Measurements from ENCODE around the gene GARIN5A.
"Not testable (repeated sequence)": the region's sequence is repeated elsewhere in the genome, so short reads cannot be mapped to it uniquely, and the experiment has no call there.

The GARIN5A gene

GRCh38 chr19:50461066-50461875 lies 15.4 kb downstream of the GARIN5A start:
- DNase-seq, result peak; percentile 61

GRCh38 chr19:50460161-50460765 lies 16.4 kb downstream of the GARIN5A start:
- peak; percentile 7 for DNase-seq

- no peak for DNase-seq
Measured at GRCh38 chr19:50459638-50460037, 17.0 kb downstream of the GARIN5A start.

DNA sequence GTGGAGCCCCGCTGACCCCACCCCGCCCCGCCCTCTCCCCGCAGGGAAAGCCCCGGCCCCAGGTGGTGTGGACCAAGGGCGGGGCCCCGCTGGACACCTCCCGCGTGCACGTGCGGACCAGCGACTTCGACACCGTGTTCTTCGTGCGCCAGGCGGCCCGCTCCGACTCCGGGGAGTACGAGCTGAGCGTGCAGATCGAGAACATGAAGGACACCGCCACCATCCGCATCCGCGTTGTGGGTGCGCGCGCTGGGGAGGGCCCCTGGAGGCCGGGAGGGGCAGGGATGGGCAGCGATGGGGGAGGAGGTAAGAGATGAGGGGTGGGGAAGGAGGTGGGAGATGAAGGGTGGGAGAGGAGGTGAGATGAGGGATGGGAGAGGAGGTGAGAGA lies 17.6 kb downstream of the GARIN5A start:
- DNase-seq, result no peak

GRCh38 chr19:50458396-50459066 lies 18.1 kb downstream of the GARIN5A start:
- DNase-seq, result no peak

DNA sequence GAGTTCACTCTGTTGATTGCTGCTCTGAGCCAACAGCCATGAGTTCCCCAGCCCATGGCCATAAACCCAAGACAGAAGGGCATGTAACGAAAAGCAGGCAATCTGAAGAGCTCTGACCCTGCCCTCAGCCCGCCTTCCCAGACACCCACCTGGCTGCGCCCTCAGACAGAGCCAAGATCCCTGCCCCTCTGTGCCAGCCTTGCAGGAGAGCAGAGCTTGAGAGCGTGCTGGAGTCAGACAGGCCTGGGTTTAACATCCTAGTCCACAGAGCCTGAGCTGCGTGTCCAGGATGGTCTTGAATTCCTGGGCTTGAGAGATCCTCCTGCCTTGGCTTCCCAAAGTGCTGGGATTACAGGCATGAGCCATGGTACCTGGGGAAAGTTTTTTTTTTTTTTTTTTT lies 19.3 kb downstream of the GARIN5A start:
- no peak for DNase-seq

DNA sequence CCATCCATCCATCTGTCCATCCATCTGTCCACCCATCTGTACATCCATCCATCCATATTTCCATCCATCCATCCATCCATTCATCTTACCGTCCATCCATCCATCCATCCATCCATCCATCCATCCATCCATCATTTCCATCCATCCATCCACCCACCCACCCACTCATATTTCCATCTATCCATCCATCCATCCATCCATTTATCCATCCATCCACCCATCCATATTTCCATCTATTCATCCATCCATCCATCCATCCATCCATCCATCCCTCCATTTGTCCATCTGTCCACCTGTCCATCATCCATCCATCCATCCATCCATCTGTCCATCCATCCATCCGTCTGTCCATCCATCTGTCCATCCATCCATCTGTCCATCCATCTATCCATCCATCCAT lies 20.7 kb downstream of the GARIN5A start:
- no peak for DNase-seq

GRCh38 chr19:50453243-50453642 lies 23.4 kb downstream of the GARIN5A start:
- no peak for DNase-seq

DNA sequence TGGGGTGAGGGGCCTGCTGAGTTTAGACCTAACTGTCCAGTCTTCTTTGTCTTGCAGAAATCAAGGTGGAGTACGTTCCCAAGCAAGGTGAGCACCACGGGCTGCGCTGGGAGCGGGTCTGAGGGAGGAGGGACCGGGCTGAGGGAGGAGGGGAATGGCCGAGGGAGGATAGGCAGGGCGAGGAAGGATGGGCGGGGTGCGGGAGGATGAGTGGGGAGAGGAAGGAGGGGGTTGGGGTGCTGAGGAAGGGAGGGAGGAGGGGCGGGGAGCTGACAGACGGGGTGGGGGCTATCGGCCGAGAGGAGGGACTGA lies 25.5 kb downstream of the GARIN5A start:
- DNase-seq, result no peak

- no peak for DNase-seq
Measured at GRCh38 chr19:50450369-50451222, 26.1 kb downstream of the GARIN5A start.

DNA sequence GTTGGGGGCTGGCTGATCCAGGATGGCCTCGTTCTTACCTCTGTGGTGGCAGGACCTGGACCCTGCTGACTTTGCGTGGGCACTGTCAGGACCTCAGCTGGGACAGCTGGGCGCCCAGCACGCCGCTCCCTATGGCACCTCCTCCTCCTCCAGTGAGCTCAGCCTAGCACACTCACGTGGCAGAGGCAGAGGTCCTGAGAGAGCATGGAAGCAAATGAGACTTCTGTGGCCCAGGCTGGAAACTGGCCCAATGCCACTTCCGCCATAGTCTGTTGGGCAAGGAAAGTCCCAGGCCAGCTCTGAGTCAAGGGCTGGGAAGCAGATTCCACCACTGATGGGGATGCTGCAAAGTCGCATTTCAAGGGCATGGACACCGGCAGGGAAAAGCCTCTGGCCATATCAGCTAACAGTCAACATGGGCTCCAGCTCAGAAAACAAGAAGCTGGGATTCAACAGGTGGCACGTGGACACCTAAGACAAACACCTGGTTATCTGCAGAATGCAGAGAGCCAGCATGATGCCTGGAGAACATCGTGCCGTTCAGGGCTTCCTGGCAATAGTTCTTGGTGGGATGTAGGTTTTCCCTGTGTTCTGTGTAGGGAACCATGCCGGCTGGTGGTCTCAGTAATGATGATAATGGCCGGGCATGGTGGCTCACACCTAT lies 27.3 kb downstream of the GARIN5A start:
- DNase-seq, result no peak

DNA sequence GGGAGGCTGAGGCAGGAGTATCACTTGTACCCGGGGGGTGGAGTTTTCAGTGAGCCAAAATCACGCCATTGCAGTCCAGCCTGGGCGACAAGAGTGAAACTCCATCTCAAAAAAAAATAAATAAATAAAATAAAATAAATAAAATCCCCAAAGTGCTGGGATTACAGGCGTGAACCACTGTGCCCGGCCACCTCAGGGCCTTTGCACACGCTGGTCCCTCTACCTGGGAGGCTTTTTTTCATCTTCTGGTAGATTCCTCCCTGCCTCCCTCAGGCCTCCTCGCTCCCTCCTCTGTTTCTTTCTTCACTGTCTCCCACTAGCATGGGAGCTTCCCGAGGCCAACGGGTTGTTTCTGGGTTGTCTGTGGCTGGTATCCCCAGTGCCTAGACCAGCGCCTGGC lies 28.9 kb downstream of the GARIN5A start:
- DNase-seq, result no peak

- no peak for DNase-seq
Measured at GRCh38 chr19:50447053-50447452, 29.6 kb downstream of the GARIN5A start.

DNA sequence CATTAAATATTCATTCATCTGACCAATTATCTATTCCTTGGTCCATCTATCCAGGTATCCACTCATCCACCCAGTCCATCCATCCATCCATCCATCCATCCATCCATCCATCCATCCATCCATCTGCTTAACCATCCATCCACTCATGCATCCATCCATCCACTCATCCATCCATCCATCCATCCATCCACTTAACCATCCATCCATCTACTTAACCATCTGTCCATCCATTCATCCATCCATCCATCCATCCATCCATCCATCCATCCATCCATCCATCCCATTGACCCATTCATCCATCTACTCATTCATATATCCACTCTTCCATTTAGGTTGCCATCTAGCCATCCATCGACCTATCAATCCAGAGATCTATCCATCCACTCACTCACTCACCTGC lies 32.6 kb downstream of the GARIN5A start:
- no peak for DNase-seq

DNA sequence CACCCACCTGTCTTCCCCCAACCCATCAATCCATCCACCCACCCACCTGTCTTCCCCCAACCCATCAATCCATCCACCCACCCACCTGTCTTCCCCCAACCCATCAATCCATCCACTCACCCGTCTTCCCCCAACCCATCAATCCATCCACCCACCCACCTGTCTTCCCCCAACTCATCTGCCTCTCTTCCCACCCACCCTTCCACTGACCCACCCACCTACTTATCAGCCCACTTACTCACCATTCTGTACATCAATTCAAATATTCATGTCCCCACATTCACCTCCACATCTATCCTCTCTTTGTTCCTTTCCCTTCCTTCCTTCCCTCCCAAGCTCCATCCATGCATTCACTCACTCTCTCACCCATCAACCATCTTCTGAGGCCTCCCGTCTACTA lies 37.5 kb downstream of the GARIN5A start:
- not testable (repeated sequence) for DNase-seq

DNA sequence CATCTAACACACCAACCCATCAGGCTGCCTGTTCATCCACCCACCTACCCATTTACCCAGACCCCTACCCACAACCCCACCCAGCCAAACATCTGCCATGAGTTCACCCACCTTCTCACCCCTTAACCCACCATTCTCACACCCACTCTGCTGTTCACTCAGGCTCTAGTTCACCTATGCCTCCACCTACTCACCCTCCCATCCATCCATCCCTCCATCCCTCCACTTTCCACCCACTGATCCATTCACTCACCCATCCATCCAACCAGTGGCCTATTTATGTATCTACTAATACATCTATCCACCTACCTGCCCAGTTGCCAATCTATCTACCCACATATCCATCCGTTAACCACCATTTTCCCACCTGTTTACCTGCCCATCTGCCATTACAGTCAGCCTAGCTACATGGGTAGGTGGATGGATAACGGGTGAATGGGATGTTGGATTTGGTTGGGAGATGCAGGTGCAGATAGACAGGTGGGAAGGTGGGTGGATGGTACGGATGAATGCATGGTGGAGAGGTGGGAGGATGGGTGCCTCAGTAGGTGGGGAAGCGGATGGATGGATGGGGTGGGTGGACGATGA lies 38.7 kb downstream of the GARIN5A start:
- DNase-seq, result no peak

DNA sequence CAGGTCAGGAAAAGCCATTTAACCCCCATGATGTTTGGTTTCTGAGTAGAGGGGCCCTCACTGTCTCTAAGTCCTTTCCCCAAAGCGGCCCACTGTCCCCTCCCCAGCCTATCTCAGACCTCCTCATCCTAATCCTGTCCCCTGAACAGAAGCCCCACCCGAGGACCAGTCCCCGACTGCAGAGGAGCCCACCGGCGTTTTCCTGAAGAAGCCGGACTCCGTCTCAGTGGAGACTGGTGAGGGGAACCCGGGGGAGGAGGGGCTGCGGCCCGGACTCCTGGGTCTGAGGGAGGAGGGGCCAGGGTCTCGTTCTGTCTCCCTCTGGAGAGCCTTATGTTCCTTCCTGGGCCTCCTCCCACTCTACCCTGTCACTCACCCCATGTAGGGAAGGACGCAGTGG lies 41.0 kb downstream of the GARIN5A start:
- DNase-seq, result no peak

DNA sequence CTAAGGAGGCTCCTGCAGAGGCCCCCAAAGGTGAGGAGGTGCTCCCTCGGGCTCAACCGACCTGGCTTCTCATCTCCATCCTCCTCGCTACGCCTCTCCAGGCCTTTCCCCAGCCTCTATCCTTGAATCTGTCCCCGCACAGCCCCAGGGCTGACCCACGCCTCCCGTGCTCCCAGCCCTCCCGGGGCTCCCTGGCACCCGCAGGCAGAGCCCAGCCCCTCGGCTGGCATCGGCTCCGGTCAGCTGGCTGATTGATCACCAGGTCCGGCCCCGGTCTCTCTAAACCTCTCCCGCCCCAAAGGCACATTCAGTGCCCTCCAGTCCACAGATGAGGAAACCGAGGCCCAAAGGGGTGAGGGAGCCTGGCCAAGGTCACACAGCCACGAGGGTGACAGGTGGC lies 41.4 kb downstream of the GARIN5A start:
- DNase-seq, result no peak

GRCh38 chr19:50434525-50434924 lies 42.1 kb downstream of the GARIN5A start:
- DNase-seq, result no peak

- no peak for DNase-seq
Measured at GRCh38 chr19:50433201-50434180, 43.2 kb downstream of the GARIN5A start.
